Mammary epithelial cell (primary cell): ENCODE results near the gene ERG28.
"Not testable (repeated sequence)": the region's sequence is repeated elsewhere in the genome, so short reads cannot be mapped to it uniquely, and the experiment has no call there.

Experiments
- EZH2 ChIP-seq: IDR thresholded peaks from 2 replicates; pipeline ENCODE4 v1.6.1; 2012; ENCODE audit warnings: low read length, inconsistent platforms, borderline replicate concordance
- TF ChIP-seq, protein P1 (sequence below), 2 donors: IDR thresholded peaks in 1 of 2; conservative IDR thresholded peaks in 1 of 2; 2 replicates each; pipeline ENCODE4 v1.5.1; 2011 to 2012; ENCODE audit warnings: inconsistent platforms in 2 of 2, low read length in 2 of 2, mild to moderate bottlenecking in 2 of 2, control low read depth in 1 of 2, low read depth in 1 of 2; ENCODE audit not compliant: insufficient read depth in 1 of 2; ENCODE audit errors: extremely low read depth in 1 of 2

DNA sequence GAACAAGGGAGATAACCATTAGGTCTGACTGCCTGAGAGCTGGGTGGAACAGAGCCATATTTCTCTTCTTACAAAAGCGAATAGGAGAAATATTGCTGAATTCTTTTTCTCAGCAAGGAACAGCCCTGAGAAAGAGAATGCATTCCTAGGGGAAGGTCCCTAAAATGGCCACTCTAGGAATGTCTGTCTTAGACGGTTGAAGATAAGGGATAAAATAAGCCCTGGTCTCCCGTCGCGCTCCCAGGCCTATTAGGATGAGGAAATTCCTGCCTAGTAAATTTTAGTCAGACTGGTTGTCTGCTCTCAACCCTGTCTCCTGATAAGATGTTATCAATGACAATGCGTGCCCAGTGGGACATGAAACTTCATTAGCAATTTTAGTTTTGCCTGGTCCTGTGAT lies 34.3 kb upstream of the ERG28 start:
- TF ChIP-seq, protein P1, sequence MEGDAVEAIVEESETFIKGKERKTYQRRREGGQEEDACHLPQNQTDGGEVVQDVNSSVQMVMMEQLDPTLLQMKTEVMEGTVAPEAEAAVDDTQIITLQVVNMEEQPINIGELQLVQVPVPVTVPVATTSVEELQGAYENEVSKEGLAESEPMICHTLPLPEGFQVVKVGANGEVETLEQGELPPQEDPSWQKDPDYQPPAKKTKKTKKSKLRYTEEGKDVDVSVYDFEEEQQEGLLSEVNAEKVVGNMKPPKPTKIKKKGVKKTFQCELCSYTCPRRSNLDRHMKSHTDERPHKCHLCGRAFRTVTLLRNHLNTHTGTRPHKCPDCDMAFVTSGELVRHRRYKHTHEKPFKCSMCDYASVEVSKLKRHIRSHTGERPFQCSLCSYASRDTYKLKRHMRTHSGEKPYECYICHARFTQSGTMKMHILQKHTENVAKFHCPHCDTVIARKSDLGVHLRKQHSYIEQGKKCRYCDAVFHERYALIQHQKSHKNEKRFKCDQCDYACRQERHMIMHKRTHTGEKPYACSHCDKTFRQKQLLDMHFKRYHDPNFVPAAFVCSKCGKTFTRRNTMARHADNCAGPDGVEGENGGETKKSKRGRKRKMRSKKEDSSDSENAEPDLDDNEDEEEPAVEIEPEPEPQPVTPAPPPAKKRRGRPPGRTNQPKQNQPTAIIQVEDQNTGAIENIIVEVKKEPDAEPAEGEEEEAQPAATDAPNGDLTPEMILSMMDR (conservative IDR thresholded peaks at IDR 0.05 in 1 of 2, IDR thresholded peaks at IDR 0.05 in 1 of 2; ENCODE audit: extremely low read depth in 1 of 2, insufficient read depth in 1 of 2, low read depth in 1 of 2, low read length in 2 of 2), result not testable (repeated sequence)
- TF ChIP-seq EZH2, result not testable (repeated sequence)
